Adrenal gland (tissue), 5 donors: Measurements from ENCODE around the gene ESR2.

Experiments used
- CTCF ChIP-seq, 6 experiments: fragments of 450-650 bp in 4 of 6; fragments of 200-600 bp in 2 of 6; sonication (generic) in 1 of 6; IDR thresholded peaks; 1 replicate in 5 of 6; 2 replicates in 1 of 6; pipeline versions ENCODE4 v1.5.1 to v1.8.0; 2016 to 2021; ENCODE audit warnings: antibody characterized with exemption in 6 of 6, mild to moderate bottlenecking in 2 of 6, moderate library complexity in 1 of 6
- POLR2A ChIP-seq, 2 donors: fragments of 450-650 bp; IDR thresholded peaks; one replicate each; pipeline ENCODE4 v1.6.1; 2017; ENCODE audit warnings: antibody characterized with exemption in 2 of 2, mild to moderate bottlenecking in 2 of 2, moderate library complexity in 1 of 2
- donor health status: DM: no; HTN: no; CAD: no.

GRCh38 chr14:64118892-64119291 lies 175.3 kb downstream of the ESR2 start:
- TF ChIP-seq POLR2A (IDR thresholded peaks at IDR 0.05) = no peak
- TF ChIP-seq CTCF (IDR thresholded peaks at IDR 0.05) = no peak
